GM18858 (cell line): ENCODE data around the gene TRPM2.
"Not testable (repeated sequence)": the region's sequence is repeated elsewhere in the genome, so short reads cannot be mapped to it uniquely, and the experiment has no call there.

ENCODE experiments used
- ATAC-seq: cut with Tn5 transposase; IDR thresholded peaks from one replicate; pipeline ENCODE4 v1.9.1; 2021; ENCODE audit not compliant: unreplicated experiment

TRPM2 gene

GRCh38 chr21:44405948-44406872 is 52.8 kb downstream of the TRPM2 start:
- ATAC-seq, result no peak

GRCh38 chr21:44406953-44407352 is 53.5 kb downstream of the TRPM2 start:
- ATAC-seq, result no peak

GRCh38 chr21:44407493-44407892 is 54.1 kb downstream of the TRPM2 start:
- ATAC-seq, result no peak

- no peak for ATAC-seq
These were observed 54.8 kb downstream of the TRPM2 start for GRCh38 chr21:44408226-44408625.

GRCh38 chr21:44413566-44414290 is 60.3 kb downstream of the TRPM2 start:
- no peak for ATAC-seq

- no peak for ATAC-seq
These were observed 61.1 kb downstream of the TRPM2 start for GRCh38 chr21:44414291-44415072.

- ATAC-seq, result no peak
These were observed 61.9 kb downstream of the TRPM2 start for GRCh38 chr21:44415073-44416025.

GRCh38 chr21:44416193-44416592 is 62.8 kb downstream of the TRPM2 start:
- ATAC-seq, result no peak

- not testable (repeated sequence) for ATAC-seq
These were observed 64.2 kb downstream of the TRPM2 start for GRCh38 chr21:44417621-44418107.

GRCh38 chr21:44418108-44418875 is 64.9 kb downstream of the TRPM2 start:
- ATAC-seq, result no peak

- no peak for ATAC-seq
These were observed 65.4 kb downstream of the TRPM2 start for GRCh38 chr21:44418876-44419230.

GRCh38 chr21:44419679-44420078 is 66.3 kb downstream of the TRPM2 start:
- ATAC-seq, result no peak

- ATAC-seq, result no peak
These were observed 67.2 kb downstream of the TRPM2 start for GRCh38 chr21:44420416-44421205.

- ATAC-seq, result no peak
These were observed 68.8 kb downstream of the TRPM2 start for GRCh38 chr21:44421901-44422840.

GRCh38 chr21:44423312-44423821 is 69.9 kb downstream of the TRPM2 start:
- ATAC-seq, result no peak

GRCh38 chr21:44423941-44424607 is 70.7 kb downstream of the TRPM2 start:
- ATAC-seq, result no peak
